Measurements from ENCODE around the gene TBL3. TPM values are rescaled to one million over a fixed set of nuclear protein-coding genes. Genes with fewer than 3 reads are reported as not detected.
A peak's percentile ranks its signal among the peaks of the same experiment; 100 is the strongest.

The TBL3 gene
- total and polyA plus RNA-seq, 9 of the 15 experiments (the other 6 are each of a cell fraction or from before 2014, with no cell fraction given) = 0.97 to 117 (median 24.5) TPM

- no peak for TF ChIP-seq ZBTB49 (CRISPR knock-in tag; IDR thresholded peaks at IDR 0.05; ENCODE audit: borderline replicate concordance)
- no peak for TF ChIP-seq ZNF75A (CRISPR knock-in tag; IDR thresholded peaks at IDR 0.05)
- TF ChIP-seq ZC3H4 (CRISPR knock-in tag; IDR thresholded peaks at IDR 0.05; ENCODE audit: borderline replicate concordance) = no peak
- TF ChIP-seq MLX (CRISPR knock-in tag; conservative IDR thresholded peaks at IDR 0.05) = no peak
- TF ChIP-seq ZBTB7A (IDR thresholded peaks at IDR 0.05; ENCODE audit: borderline replicate concordance, control insufficient read depth, low read depth, low read length) = 0 out of 2 replicates have a peak, but pooled peaks have one; percentile 4
- TF ChIP-seq ZNF24 (IDR thresholded peaks at IDR 0.05) = no peak
- no peak for TF ChIP-seq ZNF274 (IDR thresholded peaks at IDR 0.05; ENCODE audit: borderline replicate concordance, low read depth, low read length)
- no peak for TF ChIP-seq XRCC5 (IDR thresholded peaks at IDR 0.05; ENCODE audit: low read depth, low read length)
- no peak for TF ChIP-seq NCOA4 (IDR thresholded peaks at IDR 0.05; ENCODE audit: partially characterized antibody)
- TF ChIP-seq ZBTB1 (CRISPR knock-in tag; IDR thresholded peaks at IDR 0.05; ENCODE audit: borderline replicate concordance, low read depth) = no peak
- TF ChIP-seq CREM (IDR thresholded peaks at IDR 0.05; ENCODE audit: low read depth) = no peak
- no peak for TF ChIP-seq CREB5 (CRISPR knock-in tag; IDR thresholded peaks at IDR 0.05)
- TF ChIP-seq ZNF347 (CRISPR knock-in tag; IDR thresholded peaks at IDR 0.05; ENCODE audit: low read depth) = no peak
- TF ChIP-seq ETS2 (tag; IDR thresholded peaks at IDR 0.05; ENCODE audit: borderline replicate concordance, poor library complexity, severe bottlenecking) = no peak
- TF ChIP-seq RCOR1 (IDR thresholded peaks at IDR 0.05; ENCODE audit: borderline replicate concordance in 1 of 2, low read depth in 2 of 2, low read length in 2 of 2) = peak in 1 of 2 experiments; percentile 35; a peak in 1 of 4 replicates
- no peak for TF ChIP-seq NFRKB (IDR thresholded peaks at IDR 0.05; ENCODE audit: low read depth)
- TF ChIP-seq CCAR2 (IDR thresholded peaks at IDR 0.05; ENCODE audit: low read depth, low read length) = no peak
- TF ChIP-seq POLR2B (IDR thresholded peaks at IDR 0.05; ENCODE audit: low read depth, partially characterized antibody) = no peak
- no peak for TF ChIP-seq FIP1L1 (IDR thresholded peaks at IDR 0.05; ENCODE audit: low read depth, low read length, poor library complexity, severe bottlenecking)
- TF ChIP-seq DEAF1 (CRISPR knock-in tag; IDR thresholded peaks at IDR 0.05) = no peak
- TF ChIP-seq NONO (IDR thresholded peaks at IDR 0.05; ENCODE audit: low read depth in 2 of 2, low read length in 1 of 2) = 0 out of 4 replicates have a peak, but pooled peaks of 1 of the 2 experiments have one; percentile 26
Observed at GRCh38 chr16:1989209-1990100, 17.6 kb downstream of the TBL3 start, which contains the start of gene SYNGR3 (continued).
